Measurements from ENCODE around the gene LRRC71.
"Not testable (repeated sequence)": the region's sequence is repeated elsewhere in the genome, so short reads cannot be mapped to it uniquely, and the experiment has no call there.

Gene LRRC71

GRCh38 chr1:156905651-156906050 is 14.8 kb upstream of the LRRC71 start:
- no peak for DNase-seq

GRCh38 chr1:156906206-156906906 is 14.1 kb upstream of the LRRC71 start:
- no peak for DNase-seq

DNA sequence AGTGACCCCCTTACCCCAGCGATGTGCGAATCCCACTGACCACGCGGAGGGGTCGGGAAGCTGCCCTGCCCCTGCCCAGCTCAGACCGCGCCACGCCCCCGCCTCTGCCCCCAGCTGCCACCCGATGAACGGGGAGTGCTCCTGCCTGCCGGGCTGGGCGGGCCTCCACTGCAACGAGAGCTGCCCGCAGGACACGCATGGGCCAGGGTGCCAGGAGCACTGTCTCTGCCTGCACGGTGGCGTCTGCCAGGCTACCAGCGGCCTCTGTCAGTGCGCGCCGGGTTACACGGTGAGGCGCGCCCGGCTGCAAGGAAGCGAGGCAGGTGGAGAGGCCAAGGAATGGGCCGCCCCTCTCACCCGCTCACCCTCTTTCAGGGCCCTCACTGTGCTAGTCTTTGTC is 11.9 kb upstream of the LRRC71 start:
- DNase-seq, result no peak

DNA sequence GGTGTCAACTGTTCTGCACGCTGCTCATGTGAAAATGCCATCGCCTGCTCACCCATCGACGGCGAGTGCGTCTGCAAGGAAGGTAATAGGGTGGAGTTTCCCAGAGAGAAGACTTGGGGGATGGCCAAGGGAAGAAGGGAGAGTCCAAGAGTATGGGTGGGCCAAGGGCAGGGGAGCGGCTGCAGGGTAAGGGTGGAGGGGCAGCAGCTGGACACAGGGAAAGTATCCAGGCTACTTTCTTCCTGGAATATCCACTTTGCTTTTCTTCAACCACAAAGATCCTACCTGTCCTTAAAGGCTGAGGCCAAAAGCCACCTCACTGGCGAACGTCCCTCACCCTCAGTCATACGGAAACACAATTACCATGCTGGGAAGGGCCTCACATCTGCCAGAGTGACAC is 11.5 kb upstream of the LRRC71 start:
- no peak for DNase-seq

DNA sequence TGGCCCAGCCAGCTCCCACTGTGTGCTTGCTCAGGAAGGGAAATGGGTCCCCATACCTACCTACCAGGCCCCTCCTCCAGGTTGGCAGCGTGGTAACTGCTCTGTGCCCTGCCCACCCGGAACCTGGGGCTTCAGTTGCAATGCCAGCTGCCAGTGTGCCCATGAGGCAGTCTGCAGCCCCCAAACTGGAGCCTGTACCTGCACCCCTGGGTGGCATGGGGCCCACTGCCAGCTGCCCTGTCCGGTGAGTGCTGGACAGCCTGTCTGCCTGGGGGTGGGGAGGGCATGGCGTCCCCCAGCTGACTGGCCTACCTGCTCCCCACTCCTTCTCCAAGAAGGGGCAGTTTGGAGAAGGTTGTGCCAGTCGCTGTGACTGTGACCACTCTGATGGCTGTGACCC is 10.8 kb upstream of the LRRC71 start:
- no peak for DNase-seq

DNA sequence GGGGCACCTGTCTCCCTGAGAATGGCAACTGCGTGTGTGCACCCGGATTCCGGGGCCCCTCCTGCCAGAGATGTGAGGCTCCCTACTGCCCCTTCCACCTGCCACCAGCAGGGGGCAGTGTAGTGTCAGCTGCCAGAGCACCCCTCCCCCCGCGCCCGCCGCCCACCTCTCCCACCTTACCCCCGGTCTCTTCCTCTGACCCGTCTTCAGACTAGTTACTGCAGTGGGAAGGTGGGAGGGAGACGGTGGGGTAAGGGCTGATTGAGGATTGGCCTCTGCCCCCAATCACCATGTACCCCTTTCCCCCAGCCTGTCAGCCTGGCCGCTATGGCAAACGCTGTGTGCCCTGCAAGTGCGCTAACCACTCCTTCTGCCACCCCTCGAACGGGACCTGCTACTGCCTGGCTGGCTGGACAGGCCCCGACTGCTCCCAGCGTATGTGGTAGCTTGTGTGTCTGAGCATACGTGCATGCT is 10.1 kb upstream of the LRRC71 start:
- peak; percentile 54 for DNase-seq

- DNase-seq, result no peak
Measured at GRCh38 chr1:156911577-156912298, 8.7 kb upstream of the LRRC71 start.

DNA sequence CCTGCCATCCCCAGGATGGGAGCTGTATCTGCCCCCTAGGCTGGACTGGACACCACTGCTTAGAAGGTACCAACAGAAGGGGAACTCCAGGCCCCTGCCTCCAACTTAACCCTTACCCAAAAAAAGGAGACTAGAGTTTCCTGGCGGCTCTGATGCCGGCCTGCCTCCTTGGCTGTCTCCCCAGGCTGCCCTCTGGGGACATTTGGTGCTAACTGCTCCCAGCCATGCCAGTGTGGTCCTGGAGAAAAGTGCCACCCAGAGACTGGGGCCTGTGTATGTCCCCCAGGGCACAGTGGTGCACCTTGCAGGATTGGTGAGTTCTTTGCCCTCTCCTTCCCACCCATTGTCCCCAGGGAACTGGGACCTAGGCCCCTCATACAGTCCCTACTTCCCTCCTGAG is 8.1 kb upstream of the LRRC71 start:
- no peak for DNase-seq

DNA sequence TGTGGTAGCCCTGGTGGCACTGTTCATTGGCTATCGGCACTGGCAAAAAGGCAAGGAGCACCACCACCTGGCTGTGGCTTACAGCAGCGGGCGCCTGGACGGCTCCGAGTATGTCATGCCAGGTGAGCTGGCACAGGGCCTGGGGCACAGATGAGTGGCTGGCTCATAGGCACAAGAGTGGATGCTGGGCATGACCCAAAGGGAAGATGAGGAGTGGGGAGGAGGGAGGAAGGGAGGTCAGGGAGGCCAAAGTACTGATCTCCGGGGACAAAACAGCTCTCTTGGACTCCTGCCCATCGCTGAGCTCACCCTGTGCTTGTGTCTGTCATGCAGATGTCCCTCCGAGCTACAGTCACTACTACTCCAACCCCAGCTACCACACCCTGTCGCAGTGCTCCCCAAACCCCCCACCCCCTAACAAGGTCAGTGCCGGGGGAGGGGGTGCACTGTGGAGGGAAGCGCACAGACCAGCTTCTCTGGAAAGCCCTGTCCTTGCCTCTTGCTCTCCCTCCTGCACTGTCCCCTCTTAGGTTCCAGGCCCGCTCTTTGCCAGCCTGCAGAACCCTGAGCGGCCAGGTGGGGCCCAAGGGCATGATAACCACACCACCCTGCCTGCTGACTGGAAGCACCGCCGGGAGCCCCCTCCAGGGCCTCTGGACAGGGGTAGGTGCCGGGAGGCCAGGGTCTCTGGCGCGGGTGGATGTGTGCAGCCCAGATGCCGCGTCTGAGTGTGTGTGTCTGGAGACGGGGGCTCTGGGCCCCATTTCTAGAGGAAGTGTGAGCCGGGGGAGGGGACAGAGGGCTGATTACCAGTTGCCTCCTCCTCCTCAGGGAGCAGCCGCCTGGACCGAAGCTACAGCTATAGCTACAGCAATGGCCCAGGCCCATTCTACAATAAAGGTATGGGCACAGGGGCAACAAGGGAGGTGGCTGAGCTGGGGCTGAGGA is 7.3 kb upstream of the LRRC71 start:
- no peak for DNase-seq

DNA sequence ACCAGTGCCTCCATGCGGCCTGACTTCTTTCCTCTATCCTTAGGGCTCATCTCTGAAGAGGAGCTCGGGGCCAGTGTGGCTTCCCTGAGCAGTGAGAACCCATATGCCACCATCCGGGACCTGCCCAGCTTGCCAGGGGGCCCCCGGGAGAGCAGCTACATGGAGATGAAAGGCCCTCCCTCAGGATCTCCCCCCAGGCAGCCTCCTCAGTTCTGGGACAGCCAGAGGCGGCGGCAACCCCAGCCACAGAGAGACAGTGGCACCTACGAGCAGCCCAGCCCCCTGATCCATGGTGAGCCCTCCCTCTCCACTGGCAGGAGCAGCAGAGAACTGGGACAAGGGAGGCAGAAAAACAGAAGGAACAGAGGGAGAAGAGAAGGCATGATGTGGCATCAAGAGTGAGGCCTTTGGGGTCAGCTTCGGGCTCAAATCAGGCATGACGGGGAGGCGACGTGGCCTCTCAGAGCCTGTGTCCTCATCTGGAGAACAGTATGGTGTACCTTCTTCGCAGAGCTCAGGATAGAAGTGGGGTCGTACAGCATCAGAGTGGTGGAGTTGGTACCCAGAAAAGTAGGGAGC is 6.5 kb upstream of the LRRC71 start:
- DNase-seq, result no peak

GRCh38 chr1:156914440-156914856 is 6.0 kb upstream of the LRRC71 start:
- no peak for DNase-seq

- no peak for DNase-seq
Measured at GRCh38 chr1:156921053-156921529, 659 bp downstream of the LRRC71 start.

GRCh38 chr1:156922986-156923669 is 2.7 kb downstream of the LRRC71 start:
- DNase-seq, result no peak

- DNase-seq, result no peak
Measured at GRCh38 chr1:156923670-156924477, 3.4 kb downstream of the LRRC71 start.

DNA sequence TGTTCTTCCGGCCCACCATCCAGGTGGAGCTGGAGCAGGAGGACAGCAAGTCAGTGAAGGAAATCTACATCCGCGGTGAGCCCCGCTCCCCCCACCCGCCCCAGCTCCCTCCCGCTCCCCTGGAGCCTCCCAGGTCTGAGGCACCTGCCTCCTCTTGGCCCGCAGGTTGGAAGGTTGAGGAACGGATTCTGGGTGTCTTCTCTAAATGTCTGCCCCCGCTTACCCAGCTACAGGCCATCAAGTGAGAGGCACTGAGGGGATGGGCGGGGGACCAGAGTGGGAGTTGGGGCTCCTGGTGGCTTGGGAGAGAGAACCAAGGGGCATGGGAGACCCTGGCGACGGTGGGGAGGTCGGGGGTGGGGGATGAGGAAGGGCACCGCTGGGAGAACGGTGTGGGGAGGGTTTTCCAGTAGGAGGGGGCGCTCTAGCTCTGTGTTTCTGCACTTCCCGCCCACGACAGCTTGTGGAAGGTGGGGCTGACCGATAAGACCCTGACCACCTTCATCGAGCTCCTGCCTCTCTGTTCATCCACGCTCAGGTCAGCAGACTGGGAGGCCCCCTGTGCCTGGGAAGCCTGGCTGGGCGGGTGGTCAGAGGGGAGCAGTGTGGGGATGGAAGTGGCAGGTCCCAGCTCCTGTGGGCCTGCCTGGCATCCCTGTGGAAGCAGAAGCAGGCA is 4.2 kb downstream of the LRRC71 start:
- DNase-seq, result no peak

DNA sequence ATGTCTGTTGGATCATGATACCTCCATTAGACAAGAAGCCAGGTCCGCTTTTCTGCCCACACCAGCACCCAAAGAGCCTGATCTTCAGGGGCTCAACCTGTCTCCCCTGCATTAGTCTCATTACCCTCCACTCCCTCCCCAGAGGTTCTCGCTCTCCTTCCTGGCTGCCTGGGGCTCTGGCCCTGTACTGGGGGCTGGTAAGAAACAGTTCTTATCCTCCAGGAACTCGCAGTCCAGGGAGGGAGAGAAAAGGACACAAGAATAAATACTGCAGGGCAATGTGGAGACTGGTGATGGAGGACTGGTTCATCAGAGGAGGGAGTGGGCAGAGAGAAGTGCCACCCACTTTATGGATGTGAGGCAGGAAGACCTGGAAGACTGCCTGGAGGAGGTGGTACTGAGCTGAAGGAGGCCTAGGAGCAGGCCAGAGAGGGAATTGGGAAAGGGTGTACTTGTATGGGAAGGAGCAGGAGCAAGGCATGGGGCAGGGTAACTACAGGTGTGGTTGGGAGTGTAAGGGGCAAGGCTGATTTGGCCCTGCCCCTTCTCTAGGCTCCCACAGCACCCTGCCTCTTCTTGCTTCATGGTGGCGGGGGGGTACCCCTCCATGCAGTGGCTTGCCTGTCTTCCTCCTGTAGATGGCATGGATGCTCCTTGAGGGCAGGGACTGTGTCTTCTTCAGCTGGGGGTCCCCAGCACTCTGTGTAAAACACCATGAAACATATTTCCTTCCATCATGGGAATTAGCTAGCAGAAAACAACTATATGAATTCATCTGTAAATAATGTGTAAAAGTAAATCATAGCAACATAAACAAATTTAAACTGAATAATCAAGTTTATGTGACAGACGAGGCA is 5.0 kb downstream of the LRRC71 start:
- DNase-seq, result no peak

GRCh38 chr1:156926175-156926574 is 5.7 kb downstream of the LRRC71 start:
- no peak for DNase-seq

DNA sequence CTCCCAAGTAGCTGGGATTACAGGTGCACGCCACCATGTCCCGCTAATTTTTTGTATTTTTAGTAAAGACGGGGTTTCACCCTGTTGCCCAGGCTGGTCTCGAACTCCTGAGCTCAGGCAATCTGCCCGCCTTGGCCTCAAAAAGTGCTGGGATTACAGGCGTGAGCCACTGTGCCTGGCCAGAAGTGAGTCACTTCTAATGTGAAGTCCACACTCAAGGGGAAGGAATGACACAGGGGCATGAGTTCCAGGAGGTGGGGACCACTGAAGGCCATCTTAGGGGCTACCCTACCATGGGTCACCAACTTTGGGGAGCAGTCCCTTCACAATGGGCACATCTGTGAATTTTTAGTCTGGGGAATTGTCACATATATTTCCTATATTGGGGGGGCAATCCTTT is 6.3 kb downstream of the LRRC71 start:
- DNase-seq, result not testable (repeated sequence)

- DNase-seq, result peak; percentile 56
Measured at GRCh38 chr1:156927215-156928042, 7.0 kb downstream of the LRRC71 start.

Measured in effector CD4-positive, alpha-beta T cell (primary cell).